HG03442 (cell line): ENCODE measurements around the gene SMAD6.

ENCODE experiments used
- ATAC-seq: cut with Tn5 transposase; IDR thresholded peaks from one replicate; pipeline ENCODE4 v1.9.1; 2021; ENCODE audit warnings: mild to moderate bottlenecking, moderate library complexity; ENCODE audit not compliant: unreplicated experiment

Gene SMAD6

DNA sequence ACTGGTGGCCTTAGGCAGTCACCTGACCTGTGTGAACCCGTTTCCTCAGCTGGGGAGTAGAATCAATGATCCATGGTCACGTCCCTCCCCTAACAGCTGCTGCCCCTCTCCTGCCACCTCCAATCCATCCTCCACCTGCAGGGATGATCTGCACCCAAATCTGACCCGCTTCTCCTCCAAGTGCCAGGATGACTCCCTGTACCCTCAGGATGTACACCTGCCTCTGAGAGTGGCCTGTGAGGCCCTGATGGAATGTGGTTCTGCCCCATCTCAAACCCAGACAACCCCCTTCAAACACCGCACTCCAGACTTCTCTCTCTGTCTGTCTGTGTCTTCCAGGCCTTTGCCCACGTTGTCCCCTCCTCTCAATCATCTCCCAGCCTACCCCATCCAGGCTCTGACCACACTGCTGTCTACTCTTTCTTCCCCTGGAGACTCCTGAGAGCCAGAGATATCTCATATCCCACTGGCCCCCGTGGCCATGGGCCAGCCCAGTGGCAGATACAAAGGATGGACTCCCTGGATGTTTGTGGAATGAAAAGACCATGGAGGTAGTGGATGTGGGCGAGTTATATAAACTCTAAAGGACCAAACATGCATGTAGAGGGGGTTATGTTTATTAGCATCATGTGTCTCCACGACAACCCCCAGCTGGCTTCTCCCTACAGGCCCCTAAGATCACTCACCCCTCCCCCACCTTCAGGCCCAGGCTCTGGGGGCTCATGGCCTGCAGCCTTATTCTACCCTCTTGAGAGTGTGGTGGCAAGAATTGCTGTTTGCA lies 84.9 kb downstream of the SMAD6 start:
- ATAC-seq: no peak

DNA sequence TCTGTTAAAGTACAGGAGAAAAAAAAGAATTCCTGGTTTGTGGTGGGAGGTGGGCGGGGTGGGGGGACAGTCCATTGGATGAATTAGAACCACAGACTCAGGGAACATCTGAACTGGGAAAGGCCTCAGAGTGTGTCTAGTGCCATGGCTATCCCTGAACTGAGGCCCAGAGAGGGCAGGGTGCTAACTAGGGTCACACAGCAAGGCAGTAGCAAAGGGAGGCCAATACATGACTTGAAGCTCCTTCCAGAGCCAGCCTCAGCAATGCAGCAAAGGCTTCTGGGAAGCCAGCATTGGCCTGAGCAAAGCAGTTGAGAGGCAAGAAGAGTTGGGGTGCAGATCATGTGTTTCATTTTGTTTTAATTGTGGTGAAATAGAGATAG lies 85.4 kb downstream of the SMAD6 start:
- ATAC-seq: no peak

GRCh38 chr15:66788024-66788423 lies 86.0 kb downstream of the SMAD6 start:
- ATAC-seq: no peak

- ATAC-seq: no peak
Observed at GRCh38 chr15:66789029-66790025, 87.3 kb downstream of the SMAD6 start.

- ATAC-seq: no peak
Observed at GRCh38 chr15:66795851-66796250, 93.8 kb downstream of the SMAD6 start.

DNA sequence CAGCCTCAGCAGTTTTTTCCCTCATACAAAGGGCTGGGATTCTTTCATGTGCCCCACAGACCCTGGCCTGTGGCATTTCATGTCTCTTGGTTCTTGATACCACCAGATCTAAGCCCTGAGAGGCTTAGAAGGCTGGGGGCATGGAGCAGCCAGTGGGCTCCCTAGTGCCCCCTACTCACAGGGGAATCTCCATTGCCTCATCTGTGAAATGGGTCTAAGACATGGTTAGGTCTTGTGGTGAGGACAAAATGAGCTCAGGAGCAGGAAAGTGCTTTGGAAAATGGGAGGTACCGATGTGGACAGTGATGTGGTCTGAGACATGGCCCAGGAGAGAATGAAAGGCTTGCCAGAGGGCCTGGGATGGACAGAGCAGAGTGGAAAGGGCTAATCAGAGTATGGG lies 94.3 kb downstream of the SMAD6 start:
- no peak for ATAC-seq

DNA sequence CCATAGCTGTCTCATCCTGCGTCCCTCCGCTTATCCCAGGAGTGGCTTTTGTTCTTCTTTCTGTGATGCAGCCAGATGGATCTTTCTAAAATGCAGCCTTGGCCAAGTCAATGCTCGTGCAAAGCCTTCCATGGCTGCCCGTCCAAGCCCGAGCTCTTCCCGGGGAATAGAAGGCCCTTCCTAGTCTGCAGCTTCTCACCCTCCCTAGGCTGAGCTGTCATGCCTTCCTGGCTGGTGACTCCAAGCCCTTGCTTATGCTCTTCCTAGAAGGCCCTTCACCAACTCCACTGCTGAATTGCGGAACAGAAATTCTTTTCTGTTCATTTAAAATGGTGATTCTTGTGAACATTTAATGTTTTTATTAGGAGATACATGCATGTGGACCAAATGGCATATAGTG lies 95.9 kb downstream of the SMAD6 start:
- no peak for ATAC-seq

- no peak for ATAC-seq
Observed at GRCh38 chr15:66798426-66799061, 96.5 kb downstream of the SMAD6 start.

GRCh38 chr15:66799242-66799641 lies 97.2 kb downstream of the SMAD6 start:
- ATAC-seq: no peak

DNA sequence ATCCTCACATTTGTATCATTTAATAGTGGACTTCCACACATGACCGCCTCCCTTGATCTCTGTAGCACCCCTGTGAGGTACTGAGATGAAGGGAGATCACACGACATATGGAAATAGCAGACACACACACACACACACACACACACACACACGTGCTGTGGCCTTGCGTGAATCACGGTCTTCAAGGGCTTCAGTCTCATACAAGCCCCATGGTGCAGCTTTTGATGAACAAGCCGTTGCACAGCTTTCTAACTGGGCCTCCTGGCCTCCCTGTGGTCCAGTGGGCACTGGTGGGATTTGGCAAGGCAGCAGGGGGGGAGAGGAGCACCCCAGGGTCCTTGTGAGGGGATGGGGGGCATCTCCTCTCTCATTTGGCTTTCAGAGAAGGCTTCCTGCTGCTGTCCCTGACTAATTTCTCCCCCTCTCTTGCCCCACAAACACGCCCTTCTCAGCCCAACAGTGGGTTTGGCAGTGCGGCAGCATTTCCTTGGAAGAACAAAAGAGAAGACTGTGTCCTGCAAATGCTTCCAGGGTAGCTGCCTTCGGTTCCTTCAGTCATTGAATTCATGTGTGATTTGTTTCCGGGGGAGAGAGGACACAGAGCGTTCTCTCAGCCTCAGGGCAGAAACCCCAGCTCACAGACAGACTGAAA lies 98.7 kb downstream of the SMAD6 start:
- ATAC-seq: no peak

DNA sequence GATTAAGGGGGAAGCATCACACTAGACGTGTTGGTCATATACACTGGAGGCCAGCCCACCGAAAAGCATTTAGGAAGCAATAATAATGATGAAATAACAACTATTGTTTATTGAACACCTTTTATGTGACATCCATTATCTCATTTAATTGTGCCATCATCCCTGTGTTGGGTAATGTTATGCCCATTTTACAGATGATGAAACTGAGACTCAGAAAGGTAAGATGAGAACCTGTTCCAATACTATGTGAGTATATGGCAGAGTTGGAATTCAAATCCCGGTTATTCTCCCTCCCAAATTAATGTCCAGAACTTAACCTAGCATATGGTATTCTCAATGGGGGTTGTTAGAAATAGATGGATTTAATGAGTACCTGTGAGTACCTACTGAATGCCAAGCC lies 99.2 kb downstream of the SMAD6 start:
- no peak for ATAC-seq

- ATAC-seq: no peak
Observed at GRCh38 chr15:66802025-66803001, 100.3 kb downstream of the SMAD6 start.

- ATAC-seq: no peak
Observed at GRCh38 chr15:66803182-66803729, 101.2 kb downstream of the SMAD6 start.

DNA sequence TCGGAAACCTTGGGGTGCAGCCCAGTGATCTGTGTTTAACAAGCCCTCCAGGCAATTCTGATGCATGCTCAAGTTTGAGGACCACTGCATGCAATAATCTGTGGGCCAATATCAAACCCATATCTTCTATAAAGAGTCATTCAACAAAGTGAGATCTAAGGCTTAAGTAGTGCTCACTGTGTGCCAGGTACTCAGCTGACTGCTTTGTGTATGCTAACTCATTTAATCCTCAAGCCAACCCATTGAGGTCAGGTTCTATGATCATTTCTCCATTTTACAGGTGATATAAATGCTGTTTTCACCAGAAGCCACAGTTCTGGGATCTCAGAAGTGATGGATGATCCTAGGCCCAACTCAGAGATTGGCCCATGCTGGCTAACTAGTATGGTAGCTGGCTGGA lies 101.7 kb downstream of the SMAD6 start:
- ATAC-seq: no peak

DNA sequence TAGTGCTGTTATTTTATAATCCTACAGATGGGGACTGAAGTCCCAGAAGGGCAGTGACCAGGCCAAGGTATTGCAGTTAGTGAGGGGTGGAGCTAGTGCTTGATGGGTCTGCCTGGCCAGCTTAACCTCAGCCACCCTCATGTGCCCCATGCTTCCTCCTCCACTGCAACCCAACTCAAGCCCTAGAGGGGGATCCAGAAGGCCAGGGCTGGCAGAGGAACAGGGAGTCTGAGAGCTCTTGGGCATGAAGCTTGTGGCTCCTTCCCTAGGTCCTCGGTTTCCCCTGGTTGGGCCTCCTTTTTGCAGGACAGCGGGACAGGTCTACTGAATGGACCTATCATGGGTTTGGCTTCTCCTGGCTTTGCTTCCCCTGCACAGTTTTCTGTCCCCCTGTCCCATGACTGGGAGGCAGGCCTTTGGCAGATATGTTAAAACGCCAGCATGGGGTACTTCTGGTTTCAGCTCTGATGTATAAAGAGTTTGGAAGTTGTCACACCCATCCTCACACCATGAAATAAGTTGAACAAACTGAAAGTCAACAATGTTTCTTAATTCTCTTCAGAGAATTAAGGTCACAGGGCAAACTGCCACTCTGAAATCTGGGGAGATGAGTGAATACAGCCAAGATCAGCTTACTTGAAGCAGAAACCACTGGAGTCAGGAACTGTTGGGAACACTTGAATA lies 103.3 kb downstream of the SMAD6 start:
- no peak for ATAC-seq

- ATAC-seq: no peak
Observed at GRCh38 chr15:66808181-66808824, 106.3 kb downstream of the SMAD6 start.

DNA sequence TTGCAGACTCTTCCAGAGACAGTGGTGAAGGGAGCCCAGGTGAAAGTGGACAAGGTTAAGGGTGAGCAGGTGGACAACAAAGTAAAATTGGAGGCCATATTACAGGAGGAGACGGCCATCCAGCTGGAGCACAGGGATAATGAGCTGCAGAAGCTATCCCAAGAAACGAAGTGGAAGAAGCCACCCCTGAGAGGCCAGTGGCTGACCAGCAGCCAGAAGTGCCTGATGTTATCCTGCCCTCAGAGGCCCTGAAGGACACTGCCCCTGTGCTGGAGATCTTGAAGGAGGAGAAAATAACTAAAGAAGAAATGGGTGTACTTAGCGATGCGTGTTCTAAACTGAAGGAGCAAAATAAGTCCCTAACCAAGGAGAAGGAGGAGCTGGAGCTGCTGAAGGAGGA lies 107.6 kb downstream of the SMAD6 start:
- ATAC-seq: no peak

DNA sequence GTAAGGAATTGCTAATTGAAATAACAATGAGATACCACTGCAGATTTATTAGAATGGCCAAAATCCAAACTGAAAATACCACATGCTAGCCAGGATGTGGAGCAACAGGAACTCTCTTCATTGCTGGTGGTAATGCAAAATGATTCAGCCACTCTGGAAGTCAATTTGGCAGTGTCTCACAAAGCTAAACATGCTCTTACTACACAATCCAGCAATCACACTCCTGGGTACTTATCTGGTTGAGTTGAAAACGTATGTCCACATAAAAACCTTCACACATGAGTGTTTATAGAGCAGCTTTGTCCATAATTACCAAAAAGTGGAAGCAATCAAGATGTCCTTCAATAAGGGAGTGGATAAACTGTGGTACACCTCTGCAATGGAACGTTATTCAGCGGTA lies 113.3 kb downstream of the SMAD6 start:
- ATAC-seq: no peak
